Activated naive CD4-positive, alpha-beta T cell (primary cell): ENCODE data around the gene GLT8D1.
"Not testable (repeated sequence)": the region's sequence is repeated elsewhere in the genome, so short reads cannot be mapped to it uniquely, and the experiment has no call there.

Experiments used
- DNase-seq, 4 experiments: peaks; one replicate each; lab custom pipeline; 2025; lab: John Stamatoyannopoulos, UW

GLT8D1 gene

GRCh38 chr3:52705688-52706686 is at the start of gene GLT8D1, which contains the start of gene SPCS1:
TSS of gene GLT8D1 (minus strand) at chr3:52705791. CDS start at chr3:52700460, 5,331 bp downstream.
TSS of gene SPCS1 (plus strand) at chr3:52706106. CDS start at chr3:52706247, 141 bp downstream.
- DNase-seq, result peak; percentile 72 to 88 (median 80)

DNA sequence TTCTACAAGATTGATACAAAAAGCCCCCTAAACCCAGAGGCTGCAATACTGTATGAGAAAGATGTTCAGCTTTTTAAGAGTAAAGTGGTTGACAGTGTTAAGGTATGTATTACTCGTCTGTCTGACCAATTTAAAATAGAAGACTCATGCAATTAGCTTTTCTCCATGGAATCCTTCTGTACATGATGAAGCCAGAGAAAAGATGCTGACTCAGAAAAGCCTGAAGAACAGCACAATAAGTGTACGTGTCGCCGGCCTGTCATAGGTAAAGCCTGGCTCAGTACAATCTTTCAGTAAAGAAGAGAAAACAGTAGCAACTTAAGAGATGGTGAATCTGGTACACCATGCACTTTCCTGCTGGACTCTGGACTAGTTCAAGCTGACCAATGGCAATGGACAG is 48.8 kb upstream of the GLT8D1 start:
- no peak for DNase-seq

DNA sequence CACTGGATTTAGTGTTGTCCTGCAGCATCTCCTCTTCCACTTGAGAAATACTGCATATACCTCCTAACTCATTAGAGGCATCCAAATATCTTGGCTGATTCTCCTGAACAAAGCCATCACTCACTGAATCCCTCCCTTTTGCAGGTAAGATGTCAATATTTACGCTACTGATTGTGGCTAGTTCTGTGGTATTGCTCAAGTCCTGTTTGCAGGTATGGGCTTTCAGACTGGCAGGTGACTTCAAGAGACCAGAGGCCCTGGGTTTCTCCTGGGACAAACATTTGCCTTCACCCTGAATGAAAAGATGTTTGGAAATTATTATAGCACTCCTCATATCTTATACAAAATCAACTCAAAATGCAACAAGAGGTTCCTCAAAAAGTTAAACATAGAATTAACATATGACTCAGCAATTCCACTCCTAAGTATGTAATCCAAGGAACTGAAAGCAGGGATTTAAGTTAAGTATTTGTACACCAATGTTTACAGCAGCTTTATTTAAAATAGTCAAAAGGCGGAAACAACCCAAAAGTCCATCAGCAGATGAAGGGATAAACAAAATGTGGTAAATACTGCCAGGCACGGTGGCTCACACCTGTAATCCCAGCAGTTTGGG is 46.6 kb upstream of the GLT8D1 start:
- no peak for DNase-seq

GRCh38 chr3:52743721-52744120 is 38.1 kb upstream of the GLT8D1 start:
- no peak for DNase-seq

- no peak for DNase-seq
Measured at GRCh38 chr3:52743152-52743551, 37.6 kb upstream of the GLT8D1 start.

- no peak for DNase-seq
Measured at GRCh38 chr3:52742418-52743041, 36.9 kb upstream of the GLT8D1 start.

GRCh38 chr3:52739730-52740129 is 34.1 kb upstream of the GLT8D1 start:
- no peak for DNase-seq

DNA sequence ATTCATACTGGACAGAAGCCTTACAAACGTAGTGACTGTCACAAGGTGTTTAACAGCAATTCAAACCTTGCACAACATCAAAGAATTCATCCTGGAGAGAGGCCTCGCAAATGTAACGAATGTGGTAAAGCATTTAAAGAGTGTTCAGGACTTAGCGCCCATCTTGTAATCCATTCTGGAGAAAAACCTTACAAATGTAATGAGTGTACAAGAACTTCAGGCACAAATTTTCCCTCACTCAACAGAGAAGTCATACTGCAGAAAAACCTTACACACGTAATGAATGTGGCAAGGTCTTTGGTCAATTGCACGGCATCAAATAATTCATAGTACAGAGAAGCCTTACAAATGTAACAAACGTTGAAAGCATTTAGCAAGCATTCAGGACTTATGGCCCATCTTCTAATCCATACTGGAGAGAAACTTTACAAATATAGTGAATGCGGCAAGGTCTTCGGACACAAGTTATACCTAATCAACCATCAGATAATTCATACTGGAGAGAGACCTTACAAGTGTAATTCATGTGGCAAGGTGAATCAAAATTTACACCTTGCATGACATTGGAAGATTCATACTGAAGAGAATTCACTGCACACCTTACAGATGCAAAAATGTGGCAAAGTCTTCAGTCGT is 27.8 kb upstream of the GLT8D1 start:
- no peak for DNase-seq

DNA sequence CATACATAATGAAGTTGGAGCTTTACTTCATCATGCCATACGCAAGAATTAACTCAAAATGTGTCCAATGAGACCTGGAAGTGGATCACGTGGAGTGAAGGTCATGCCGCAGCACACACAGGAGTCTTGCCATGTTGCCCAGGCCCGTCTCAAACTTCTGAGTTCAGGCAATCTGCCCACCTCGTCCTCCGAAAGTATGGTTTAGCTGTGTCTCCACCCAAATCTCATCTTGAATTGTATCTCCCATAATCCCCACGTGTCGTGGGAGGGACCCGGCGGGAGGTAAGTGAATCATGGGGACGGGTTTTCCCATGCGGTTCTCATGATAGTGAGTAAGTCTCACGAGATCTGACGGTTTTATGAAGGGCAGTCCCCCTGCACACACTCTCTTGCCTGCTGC is 26.0 kb upstream of the GLT8D1 start:
- DNase-seq, result no peak

GRCh38 chr3:52730681-52731080 is 25.1 kb upstream of the GLT8D1 start:
- DNase-seq, result no peak

- not testable (repeated sequence) for DNase-seq
Measured at GRCh38 chr3:52728753-52729152, 23.2 kb upstream of the GLT8D1 start.

DNA sequence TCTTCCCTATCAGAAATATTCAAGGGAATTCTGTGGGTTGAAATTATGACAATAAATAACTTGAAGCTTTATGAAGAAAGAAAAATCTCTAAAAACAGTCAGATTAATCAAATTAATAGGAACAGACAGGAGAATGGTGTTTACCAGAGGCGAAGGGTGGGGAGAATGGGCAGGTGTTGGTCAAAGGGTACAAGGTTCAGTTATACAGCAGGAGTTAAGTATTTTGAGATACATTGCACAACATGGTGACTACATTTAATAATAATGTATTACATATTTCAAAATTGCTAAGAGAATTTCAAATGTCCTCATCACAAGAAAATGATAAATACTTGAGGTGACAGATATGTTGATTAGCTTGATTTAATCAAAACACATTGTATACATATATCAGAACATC is 18.9 kb upstream of the GLT8D1 start:
- DNase-seq, result no peak

- DNase-seq, result no peak
Measured at GRCh38 chr3:52723935-52724334, 18.3 kb upstream of the GLT8D1 start.

DNA sequence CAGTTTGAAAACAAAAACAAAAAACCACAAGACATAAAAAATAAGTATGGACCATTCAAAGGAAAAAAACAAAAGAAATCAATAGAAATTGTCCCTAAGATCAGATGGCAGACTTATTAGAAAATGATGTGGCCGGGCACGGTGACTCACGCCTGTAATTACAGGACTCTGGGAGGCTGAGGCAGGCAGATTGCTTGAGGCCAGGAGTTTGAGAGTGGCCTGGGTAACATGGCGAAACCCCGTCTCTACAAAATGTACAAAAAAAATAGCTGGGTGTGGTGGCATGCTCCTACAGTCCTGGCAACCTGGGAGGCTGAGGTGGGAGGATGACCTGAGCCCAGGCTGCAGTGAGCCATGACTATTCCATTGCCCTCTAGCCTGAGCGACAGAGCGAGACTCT is 16.9 kb upstream of the GLT8D1 start:
- no peak for DNase-seq

GRCh38 chr3:52721730-52722008 is 16.1 kb upstream of the GLT8D1 start:
- no peak for DNase-seq

GRCh38 chr3:52721002-52721729 is 15.6 kb upstream of the GLT8D1 start:
- no peak for DNase-seq

GRCh38 chr3:52719618-52720017 is 14.0 kb upstream of the GLT8D1 start:
- no peak for DNase-seq

DNA sequence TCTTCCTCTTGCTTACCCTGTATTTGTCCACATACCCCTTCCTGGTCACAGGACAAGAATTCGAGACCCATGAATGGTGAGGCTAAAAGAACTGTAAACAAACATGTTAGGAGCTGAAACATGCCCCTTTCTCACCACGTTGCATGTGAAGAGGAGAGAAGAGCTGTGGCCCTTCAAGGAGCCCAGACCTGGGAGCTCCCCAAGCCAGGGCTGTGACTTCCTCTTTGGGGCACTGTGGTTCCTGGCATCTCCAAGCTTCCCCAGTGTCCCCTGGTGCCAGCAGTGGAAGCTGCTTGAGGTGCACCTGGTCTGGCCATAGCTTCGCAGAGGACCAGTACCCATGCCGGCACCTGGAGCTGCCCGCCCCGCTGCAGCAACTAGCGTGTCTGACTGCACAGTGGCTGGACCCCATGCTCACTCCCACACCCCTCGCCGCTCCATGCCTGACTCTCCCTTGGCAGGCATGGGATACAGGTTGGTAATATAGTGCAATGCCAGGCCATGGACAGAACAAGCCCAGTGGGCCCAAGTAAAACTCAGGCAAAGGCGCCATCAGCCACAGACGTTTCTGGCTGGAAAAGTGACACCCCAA is 10.2 kb upstream of the GLT8D1 start:
- no peak for DNase-seq

DNA sequence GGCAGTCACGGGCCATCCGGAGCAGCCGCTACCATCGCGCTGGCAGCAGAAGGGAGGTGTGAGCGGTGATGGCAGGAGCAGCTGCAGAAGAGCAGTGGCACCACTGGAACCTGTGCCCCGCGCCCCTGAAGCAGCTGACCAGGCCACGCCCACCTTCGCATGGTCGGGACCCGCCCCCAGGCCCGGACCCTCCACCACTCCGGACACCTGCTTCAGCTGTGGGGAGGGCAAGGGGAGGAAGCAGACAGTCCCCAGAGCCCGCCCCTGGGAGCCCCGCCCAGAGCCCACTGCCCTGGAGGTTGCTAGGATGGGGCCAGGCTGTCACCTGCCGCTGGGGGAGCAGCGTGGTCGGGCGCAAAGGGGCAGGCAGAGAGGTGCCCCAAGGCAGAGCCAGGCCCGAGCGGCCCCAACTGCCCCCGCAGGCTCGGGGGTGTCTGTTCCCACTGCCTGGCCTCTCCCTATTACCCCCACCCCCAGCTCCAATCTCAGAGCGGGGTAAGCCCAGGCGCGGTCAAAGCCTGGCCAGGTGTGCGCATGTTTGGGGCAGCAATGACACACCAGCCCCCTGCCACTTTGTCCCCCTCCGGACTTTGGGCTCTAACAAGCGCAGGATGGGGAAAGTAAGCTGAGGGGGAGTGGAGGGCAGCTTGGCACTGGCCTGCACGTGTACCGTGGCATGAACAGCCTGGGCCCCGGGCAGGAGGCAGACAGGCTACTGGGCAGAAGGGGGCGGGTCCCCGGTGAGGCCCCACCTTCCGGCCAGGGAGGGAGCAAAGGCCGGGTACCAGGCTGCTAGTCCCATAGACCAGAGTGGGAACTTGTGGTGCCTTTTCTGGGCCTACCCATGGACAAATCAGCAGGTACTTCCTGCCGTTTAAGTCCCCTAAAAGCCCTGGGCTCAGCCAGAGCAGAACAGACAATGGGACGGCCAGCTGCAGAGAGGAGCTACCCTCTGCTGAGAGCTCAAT is 9.0 kb upstream of the GLT8D1 start:
- DNase-seq, result no peak
